ENCODE data around the gene FOXL3.
"Not testable (repeated sequence)": the region's sequence is repeated elsewhere in the genome, so short reads cannot be mapped to it uniquely, and the experiment has no call there.

Gene FOXL3

DNA sequence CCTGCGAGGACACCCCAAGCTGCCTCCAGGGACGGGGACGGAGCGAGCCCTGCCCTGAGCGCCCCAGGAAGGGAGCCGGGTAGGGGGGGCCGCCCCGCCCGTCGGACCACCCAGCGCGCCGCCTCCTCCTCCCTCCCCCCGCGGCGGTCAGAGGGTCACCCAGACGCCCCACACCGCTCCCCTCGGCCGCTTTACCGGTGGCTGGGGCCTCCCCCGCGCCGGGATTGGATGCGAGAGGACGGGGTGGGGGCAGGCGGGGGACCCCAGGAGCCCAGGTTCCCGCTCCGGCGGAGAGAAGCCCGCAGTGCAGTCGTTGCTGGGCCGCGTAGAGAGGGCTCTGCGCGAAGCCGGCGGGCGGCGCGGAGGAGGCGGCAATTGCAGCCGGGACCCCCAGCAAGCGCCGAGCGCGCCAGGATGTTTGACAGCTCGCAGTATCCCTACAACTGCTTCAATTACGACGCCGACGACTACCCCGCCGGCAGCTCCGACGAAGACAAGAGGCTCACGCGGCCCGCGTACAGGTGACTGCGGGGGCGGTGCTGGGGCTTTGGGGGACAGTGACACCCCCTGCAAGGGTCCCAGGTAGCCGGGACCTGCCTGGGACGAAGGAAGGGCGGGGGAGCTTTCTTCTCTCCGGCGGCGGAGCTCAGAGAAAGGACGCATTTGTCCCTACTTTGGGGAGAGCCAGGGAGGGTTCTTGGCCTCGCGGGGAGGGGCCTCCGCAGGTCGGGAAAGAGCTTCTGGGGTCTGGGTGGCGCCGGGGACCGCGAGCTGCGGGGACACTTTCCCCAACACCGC, at the start of gene FOXL3:
TSS of gene FOXL3 (plus strand) at position 415 of the 798 bp plus-strand sequence. CDS start at position 415, 0 bp downstream.
- H3K4me3 ChIP-seq (replicated peaks in 1 of 2; ENCODE audit: low read depth in 2 of 2, low read length in 2 of 2): no peak within 1 kb of the TSS
- TF ChIP-seq, protein P1, sequence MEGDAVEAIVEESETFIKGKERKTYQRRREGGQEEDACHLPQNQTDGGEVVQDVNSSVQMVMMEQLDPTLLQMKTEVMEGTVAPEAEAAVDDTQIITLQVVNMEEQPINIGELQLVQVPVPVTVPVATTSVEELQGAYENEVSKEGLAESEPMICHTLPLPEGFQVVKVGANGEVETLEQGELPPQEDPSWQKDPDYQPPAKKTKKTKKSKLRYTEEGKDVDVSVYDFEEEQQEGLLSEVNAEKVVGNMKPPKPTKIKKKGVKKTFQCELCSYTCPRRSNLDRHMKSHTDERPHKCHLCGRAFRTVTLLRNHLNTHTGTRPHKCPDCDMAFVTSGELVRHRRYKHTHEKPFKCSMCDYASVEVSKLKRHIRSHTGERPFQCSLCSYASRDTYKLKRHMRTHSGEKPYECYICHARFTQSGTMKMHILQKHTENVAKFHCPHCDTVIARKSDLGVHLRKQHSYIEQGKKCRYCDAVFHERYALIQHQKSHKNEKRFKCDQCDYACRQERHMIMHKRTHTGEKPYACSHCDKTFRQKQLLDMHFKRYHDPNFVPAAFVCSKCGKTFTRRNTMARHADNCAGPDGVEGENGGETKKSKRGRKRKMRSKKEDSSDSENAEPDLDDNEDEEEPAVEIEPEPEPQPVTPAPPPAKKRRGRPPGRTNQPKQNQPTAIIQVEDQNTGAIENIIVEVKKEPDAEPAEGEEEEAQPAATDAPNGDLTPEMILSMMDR (IDR thresholded peaks at IDR 0.05; ENCODE audit: low read depth, low read length): no peak
- DNase-seq (ENCODE audit: low read depth in 2 of 2): no peak

DNA sequence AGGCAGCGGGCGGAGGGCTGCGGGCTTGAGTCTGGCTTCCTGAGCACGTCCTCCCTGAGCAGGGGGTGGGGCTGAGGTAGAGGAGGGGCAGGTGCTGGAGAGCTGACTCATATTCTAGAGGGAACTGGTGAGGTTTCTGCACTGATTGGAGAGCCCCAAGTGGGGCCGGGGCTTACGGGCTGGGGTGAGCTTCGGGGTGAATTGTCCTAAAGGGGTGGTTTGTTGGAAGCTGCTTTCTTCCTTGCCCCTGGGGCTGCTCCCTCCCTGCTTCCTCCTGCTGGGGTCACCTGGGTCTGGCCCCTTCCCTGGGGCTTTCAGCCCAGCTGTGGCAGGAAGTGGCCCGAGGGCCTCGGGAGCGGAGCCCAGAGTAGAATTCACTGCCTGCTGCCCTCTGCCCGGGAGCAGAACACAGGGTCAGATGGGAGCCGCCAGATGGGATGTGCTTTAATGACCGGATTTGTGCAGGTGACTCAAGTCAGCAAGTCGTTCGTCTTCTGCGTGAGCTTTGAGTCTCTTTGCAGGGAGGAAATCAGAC, 49.0 kb upstream of the FOXL3 start:
- TF ChIP-seq, protein P1 (IDR thresholded peaks at IDR 0.05; ENCODE audit: low read depth, low read length): no peak
- no peak overlapping the region for H3K4me3 ChIP-seq (replicated peaks in 1 of 2; ENCODE audit: low read depth in 2 of 2, low read length in 2 of 2)
- no peak for DNase-seq (ENCODE audit: low read depth in 2 of 2)

DNA sequence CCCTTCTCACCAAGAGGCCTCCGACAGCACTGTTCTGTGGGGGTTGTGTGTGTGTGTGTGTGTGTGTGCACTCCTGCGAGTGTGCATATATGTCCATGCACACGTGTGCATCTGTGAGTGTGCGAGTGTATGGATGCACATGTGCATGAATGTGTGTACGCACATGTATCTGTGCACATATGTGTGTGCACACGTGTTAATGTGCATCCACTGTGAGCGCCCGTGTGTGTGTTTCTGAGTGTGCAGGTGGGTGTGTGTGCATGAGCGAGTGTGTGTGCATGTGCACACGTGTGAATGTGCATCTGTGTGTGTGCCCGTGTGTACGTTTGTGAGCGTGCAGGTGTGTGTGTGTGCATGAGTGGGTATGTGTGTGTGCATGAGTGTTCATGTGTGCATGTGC, 48.5 kb upstream of the FOXL3 start:
- no peak for DNase-seq (ENCODE audit: low read depth in 2 of 2)
- no peak overlapping the region for H3K4me3 ChIP-seq (replicated peaks in 1 of 2; ENCODE audit: low read depth in 2 of 2, low read length in 2 of 2)
- TF ChIP-seq, protein P1 (IDR thresholded peaks at IDR 0.05; ENCODE audit: low read depth, low read length): no peak

DNA sequence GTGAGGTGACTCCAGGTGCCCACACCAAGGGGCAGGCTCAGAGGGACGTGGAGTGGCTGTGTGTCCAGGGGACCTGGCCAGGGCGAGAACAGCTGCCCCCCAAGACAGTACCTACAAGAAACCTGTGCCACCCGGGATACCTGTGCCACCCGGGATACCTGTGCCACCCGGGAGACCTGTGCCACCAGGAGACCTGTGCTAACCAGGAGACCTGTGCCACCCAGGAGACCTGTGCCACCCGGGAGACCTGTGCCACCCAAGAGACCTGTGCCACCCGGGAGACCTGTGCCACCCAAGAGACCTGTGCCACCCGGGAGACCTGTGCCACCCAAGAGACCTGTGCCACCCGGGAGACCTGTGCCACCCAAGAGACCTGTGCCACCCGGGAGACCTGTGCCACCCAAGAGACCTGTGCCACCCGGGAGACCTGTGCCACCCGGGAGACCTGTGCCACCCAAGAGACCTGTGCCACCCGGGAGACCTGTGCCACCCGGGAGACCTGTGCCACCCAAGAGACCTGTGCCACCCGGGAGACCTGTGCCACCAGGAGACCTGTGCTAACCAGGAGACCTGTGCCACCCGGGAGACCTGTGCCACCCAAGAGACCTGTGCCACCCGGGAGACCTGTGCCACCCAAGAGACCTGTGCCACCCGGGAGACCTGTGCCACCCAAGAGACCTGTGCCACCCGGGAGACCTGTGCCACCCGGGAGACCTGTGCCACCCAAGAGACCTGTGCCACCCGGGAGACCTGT, 47.0 kb upstream of the FOXL3 start:
- not testable (repeated sequence) for H3K4me3 ChIP-seq (replicated peaks in 1 of 2; ENCODE audit: low read depth in 2 of 2, low read length in 2 of 2); DNase-seq (ENCODE audit: low read depth in 2 of 2)

DNA sequence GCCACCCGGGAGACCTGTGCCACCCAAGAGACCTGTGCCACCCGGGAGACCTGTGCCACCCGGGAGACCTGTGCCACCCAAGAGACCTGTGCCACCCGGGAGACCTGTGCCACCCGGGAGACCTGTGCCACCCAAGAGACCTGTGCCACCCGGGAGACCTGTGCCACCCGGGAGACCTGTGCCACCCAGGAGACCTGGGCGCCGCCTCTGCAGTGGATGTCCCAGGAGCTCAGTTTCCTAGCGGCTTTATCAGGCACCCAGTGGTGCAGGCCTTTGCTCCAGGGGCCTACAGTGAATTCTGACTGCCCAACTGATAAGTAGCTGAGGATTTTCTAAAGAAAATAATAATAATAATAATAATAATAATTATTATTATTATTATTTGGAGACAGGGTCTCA, 46.4 kb upstream of the FOXL3 start:
- DNase-seq (ENCODE audit: low read depth in 2 of 2); H3K4me3 ChIP-seq (replicated peaks in 1 of 2; ENCODE audit: low read depth in 2 of 2, low read length in 2 of 2): not testable (repeated sequence)

DNA sequence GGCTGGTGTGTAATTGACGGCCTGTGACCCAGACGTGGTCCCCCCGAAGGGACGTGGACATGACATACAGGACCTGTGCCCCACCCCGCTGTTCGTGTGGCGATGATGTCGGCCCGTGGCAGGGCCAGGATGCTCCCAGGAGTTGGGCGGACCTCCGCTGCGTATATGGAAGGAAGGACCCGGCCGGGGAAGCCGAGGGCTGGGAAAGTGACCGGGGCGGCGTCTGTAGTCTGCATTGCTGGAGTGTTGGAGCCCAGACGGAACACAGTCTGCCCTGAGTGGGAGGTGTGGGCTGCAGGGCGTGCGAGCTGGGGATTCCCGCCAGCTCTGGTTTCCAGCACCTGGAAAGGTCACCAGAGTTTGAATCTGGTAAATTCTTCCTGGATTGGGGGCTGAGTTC, 45.0 kb upstream of the FOXL3 start:
- no peak overlapping the region for H3K4me3 ChIP-seq (replicated peaks in 1 of 2; ENCODE audit: low read depth in 2 of 2, low read length in 2 of 2)
- TF ChIP-seq, protein P1 (IDR thresholded peaks at IDR 0.05; ENCODE audit: low read depth, low read length): no peak
- DNase-seq (ENCODE audit: low read depth in 2 of 2): no peak

DNA sequence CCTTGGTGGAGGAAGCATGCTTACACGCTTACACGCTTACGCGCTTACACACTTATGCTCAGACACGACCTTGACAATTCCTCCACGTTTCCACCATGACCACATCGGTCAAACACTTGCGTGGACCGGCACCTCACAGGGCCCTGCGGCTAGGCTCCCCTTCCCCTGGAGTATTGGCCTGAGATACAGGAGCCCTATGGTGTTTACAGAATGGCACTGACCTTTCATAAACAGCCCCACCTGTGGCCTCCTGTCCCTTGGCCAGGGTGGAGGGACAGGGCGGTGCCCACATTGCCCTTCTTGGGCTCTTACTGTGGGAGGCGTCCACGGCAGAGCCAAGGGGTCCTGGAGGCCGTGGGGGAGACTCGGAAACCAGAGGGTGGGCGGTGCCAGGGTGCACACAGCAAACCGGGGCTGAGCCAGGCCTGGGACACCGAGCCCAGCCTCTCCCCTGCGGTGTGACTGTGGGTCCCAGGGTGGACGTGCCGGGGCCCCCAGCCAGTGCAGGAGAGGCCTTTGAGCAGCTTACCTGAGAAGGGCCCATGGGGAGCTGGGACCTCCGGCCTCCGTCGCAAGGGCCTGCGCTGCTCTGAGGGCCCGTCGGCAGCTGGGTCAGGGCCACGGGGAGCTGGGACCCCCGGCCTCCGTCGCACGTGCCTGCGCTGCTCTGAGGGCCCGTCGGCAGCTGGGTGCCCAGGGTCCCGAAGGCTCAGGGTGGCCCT, 44.2 kb upstream of the FOXL3 start:
- DNase-seq (ENCODE audit: low read depth in 2 of 2): no peak
- TF ChIP-seq, protein P1 (IDR thresholded peaks at IDR 0.05; ENCODE audit: low read depth, low read length): no peak
- no peak overlapping the region for H3K4me3 ChIP-seq (replicated peaks in 1 of 2; ENCODE audit: low read depth in 2 of 2, low read length in 2 of 2)
